ENCODE results near the gene TNKS1BP1.
"Not testable (repeated sequence)": the region's sequence is repeated elsewhere in the genome, so short reads cannot be mapped to it uniquely, and the experiment has no call there.

Gene TNKS1BP1

DNA sequence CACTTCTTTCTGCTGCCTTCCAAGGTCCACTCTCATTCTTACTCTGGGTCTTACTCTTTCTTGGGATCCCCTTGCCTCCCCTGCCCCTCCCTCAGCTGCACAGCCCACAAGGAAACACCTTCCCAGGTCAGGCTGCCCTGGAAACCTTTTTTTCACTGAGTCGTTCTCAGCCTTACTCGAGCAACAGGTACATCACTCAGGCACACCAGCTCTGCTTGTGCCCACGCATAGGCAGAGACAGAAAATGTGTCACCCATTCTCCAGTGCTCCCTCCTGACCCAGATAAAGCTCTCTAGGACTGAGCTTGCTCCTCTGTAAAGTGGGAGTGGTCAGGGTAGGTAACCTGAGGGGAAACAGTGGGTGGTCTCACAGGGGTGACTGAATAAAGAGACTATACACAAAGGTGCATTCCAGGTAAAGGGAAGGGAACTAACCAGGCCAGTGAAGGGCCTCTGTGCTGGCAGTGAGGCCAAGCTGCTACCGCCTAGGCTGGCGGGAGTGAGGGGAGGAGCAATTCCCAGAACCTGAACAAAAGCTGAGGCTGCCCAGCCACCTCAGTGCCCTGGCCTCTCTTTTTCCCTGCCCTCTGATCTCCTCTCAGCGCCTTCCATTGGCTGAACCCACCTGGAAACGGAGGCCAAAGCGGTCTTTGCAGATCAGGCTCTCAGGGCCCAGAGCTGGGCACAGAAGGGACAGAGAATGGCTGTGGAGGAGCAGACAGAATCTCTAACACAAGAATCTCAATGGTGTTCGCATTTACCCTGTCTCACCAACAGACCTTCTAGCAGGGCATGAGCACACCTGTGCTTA, 40.3 kb upstream of the TNKS1BP1 start:
- ChIA-PET POLR2A (no interaction called here), CTCF (interaction anchor here (1.3 to 1.5 kb wide), 2 partner anchors 7 to 14 kb away, joined by 3 to 4 read pairs; no protein-coding TSS in a partner anchor)
- TF ChIP-seq, protein P1, sequence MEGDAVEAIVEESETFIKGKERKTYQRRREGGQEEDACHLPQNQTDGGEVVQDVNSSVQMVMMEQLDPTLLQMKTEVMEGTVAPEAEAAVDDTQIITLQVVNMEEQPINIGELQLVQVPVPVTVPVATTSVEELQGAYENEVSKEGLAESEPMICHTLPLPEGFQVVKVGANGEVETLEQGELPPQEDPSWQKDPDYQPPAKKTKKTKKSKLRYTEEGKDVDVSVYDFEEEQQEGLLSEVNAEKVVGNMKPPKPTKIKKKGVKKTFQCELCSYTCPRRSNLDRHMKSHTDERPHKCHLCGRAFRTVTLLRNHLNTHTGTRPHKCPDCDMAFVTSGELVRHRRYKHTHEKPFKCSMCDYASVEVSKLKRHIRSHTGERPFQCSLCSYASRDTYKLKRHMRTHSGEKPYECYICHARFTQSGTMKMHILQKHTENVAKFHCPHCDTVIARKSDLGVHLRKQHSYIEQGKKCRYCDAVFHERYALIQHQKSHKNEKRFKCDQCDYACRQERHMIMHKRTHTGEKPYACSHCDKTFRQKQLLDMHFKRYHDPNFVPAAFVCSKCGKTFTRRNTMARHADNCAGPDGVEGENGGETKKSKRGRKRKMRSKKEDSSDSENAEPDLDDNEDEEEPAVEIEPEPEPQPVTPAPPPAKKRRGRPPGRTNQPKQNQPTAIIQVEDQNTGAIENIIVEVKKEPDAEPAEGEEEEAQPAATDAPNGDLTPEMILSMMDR (IDR thresholded peaks at IDR 0.05; ENCODE audit: control extremely low read depth, extremely low read depth, low read depth, missing control alignments): no peak
- no peak for DNase-seq (ENCODE audit: extremely low spot score)

DNA sequence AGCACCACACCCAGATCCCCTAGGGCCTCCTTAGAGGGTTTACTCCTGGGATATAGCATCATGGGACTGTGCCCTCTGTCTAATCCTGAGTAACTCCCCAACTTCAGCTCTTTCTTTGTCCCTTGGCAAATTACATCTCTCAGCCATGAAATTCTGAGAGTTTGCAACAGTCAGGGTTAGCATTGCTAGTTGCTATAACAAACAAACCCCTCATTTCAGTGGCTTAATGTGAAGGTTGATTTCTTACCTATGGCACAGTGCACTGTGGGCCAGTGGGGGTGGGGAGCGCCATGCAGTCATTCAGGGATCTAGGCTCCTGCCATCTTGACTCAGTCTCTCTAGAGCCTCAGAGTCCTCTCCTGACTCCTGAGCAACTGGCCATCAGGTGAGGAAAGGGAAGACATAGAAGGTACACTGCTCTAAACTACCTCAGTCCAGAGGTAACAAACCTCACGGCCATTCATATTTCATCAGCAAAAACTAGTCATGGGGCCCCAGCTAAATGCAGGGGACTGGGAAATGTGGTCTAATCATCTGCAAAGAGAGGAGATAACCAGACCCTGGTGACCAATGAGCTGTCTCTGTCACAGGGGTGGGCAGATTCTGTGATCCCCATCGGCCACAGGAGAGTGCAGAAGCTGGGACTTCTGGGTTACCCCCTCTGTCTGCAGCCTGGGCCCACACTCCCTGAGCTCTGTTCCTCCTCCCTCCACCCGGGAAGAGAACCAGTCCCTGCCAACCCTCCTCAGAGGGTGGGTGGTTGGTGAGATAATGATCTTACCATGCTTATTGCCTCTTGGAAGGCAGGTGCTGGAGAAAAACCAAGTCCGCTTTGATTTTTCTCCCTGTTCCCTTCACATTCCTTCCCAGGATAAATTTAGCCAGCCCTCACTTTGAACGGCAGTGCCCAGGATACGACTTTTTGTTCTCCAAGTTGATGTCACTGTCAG, 38.7 kb upstream of the TNKS1BP1 start:
- TF ChIP-seq, protein P1 (IDR thresholded peaks at IDR 0.05; ENCODE audit: control extremely low read depth, extremely low read depth, low read depth, missing control alignments): no peak
- DNase-seq (ENCODE audit: extremely low spot score): no peak
- POLR2A ChIA-PET: no interaction called here
- CTCF ChIA-PET: interaction anchor here (0.6 to 2.5 kb wide), 13 partner anchors 11 to 164 kb away, joined by 3 to 16 read pairs (median 3); partner anchors contain the start of genes P2RX3, PRG3, RTN4RL2 and SSRP1

DNA sequence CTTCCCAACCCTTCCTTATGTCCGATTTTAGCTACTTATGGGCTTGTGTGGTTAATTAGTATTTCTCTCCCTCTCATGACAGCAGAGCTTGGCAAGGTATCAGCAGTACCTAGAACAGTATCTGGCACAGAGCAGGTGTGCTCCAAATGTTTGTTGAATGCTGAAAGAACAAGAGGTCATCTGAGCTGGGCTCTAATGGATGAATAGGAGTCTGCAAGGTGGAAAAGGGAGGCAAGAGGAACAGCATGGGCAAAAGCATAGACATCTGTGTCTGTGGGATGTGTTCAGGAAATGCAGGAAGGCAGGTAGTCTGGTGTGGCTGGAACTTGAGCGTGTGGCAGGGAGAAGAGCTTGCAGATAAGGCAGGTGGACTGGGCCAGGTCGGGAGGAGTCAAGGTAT, 37.2 kb upstream of the TNKS1BP1 start:
- ChIA-PET CTCF (interaction anchor here (0.8 to 6.2 kb wide), 16 partner anchors 8 to 282 kb away, joined by 3 to 32 read pairs (median 4); partner anchors contain the start of genes P2RX3, PRG3 and SSRP1), POLR2A (no interaction called here)
- TF ChIP-seq, protein P1 (IDR thresholded peaks at IDR 0.05; ENCODE audit: control extremely low read depth, extremely low read depth, low read depth, missing control alignments): no peak
- no peak for DNase-seq (ENCODE audit: extremely low spot score)

DNA sequence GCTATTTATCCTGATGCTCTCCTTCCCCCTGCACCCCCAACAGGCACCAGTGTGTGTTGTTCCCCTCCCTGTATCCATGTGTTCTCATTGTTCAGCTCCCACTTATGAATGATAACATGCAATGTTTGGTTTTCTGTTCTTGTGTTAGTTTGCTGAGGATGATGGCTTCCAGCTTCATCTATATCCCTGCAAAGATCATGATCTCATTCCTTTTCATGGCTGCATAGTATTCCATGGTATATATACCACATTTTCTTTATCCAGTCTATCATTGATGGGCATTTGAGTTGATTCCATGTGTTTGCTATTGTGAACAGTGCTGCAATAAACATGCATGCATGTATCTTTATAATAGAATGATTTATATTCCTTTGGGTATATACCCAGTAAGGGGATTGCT, 36.7 kb upstream of the TNKS1BP1 start:
- CTCF ChIA-PET: interaction anchor here (1.1 to 6.2 kb wide), 9 partner anchors 8 to 283 kb away, joined by 3 to 32 read pairs (median 4); no protein-coding TSS in a partner anchor
- DNase-seq (ENCODE audit: extremely low spot score); POLR2A ChIA-PET: not testable (repeated sequence)

DNA sequence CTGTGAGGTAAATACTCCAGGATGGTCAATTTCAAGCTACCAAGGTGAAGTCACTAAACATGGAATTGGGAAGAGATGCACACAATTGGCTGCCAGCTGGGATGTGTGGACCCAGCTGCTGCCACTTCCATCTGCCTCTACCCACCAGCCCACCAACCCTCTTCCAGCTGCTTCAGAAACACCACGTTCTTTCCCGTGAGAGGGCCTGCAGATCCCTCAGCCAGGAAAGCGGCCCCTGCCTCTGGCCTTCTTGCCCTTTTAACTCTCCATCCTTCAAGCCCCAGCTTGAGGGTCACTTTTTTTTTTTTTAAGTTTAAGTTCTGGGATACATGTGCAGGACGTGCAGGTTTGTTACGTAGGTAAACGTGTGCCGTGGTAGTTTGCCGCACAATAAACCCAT, 36.2 kb upstream of the TNKS1BP1 start:
- TF ChIP-seq, protein P1 (IDR thresholded peaks at IDR 0.05; ENCODE audit: control extremely low read depth, extremely low read depth, low read depth, missing control alignments): no peak
- no peak for DNase-seq (ENCODE audit: extremely low spot score)
- CTCF ChIA-PET: interaction anchor here (1.4 to 6.2 kb wide), 7 partner anchors 10 to 283 kb away, joined by 3 to 32 read pairs (median 4); no protein-coding TSS in a partner anchor
- POLR2A ChIA-PET: no interaction called here

DNA sequence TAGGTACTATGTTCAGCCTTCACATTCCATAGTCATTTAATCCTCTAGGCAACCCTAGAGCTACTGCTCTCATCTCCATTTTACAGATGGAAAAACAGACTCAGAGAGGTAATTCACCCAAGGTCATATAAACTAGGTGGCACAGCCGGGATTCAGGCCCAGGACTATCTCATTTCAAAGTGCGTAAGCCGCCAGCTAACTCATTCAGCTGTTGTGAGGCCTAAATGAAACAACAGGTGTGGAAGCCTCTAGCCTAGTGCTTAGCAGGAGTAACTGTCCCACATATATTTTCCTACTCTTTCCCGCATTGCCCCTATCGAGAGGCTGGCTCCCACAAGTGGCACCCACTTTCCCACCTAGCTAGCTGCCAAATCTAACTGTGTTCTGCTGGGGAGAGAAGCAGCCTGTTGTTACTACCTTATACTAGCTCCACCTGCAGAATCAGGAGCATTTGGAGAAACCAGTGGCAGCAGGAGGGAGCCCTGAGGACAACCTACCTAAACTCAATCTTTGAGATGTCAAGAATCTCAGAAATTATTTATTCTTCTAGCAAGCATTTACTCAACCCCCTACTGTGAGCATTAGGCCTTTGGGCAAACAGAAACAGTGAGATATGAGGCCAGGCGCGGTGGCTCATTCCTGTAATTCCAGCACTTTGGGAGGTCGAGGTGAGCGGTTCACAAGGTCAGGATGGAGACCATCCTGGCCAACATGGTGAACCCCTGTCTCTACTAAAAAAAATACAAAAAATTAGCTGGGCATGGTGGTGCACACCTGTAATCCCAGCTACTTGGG, 35.3 kb upstream of the TNKS1BP1 start:
- DNase-seq (ENCODE audit: extremely low spot score): no peak
- TF ChIP-seq, protein P1 (IDR thresholded peaks at IDR 0.05; ENCODE audit: control extremely low read depth, extremely low read depth, low read depth, missing control alignments): no peak
- CTCF ChIA-PET: interaction anchor here (1.2 to 6.2 kb wide), 6 partner anchors 9 to 284 kb away, joined by 4 to 32 read pairs (median 4); no protein-coding TSS in a partner anchor
- POLR2A ChIA-PET: no interaction called here
